Astrocyte of the cerebellum (primary cell): Measurements from ENCODE around the gene SERTAD3.

ENCODE experiments used
- DNase-seq: peaks from one replicate; pipeline ENCODE4 v3.0.0-alpha.2; 2011; ENCODE audit warnings: low read depth
- H3K4me3 ChIP-seq: 2 replicates; pipeline ENCODE4 v1.5.1; 2011; ENCODE audit warnings: mild to moderate bottlenecking, low read depth, low read length, moderate library complexity
- in situ Hi-C: cut with HindIII; loops from 2 replicates; pipeline ENCODE4 v1.10.0; 2017; ENCODE audit warnings: low sequenced_read_pairs
- TF ChIP-seq, protein P1 (sequence below): IDR thresholded peaks from 2 replicates; pipeline ENCODE4 v1.5.1; 2012; ENCODE audit warnings: low read length, low read depth, moderate library complexity, mild to moderate bottlenecking; ENCODE audit errors: missing control alignments

Gene SERTAD3

DNA sequence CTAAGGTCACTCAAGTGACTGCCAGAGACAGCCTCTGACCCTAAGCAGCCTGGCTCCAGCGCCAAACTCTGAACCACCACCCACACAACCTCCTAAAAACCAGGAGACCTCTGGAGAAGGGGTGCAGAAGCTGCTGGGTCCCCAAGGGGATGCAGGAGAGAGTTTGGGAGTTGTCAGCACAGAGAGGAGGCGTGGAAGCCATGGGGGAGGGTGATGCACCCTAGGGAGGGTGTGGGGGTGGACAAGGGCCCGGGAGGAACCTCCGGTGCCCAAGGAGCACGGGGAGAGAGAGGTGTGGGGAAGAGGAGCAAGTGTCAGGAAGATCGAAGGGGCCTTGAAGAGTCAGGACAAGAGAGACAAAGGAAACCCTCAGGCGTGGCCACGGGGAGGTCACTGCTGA, 52.0 kb downstream of the SERTAD3 start:
- in situ Hi-C loops, result no loop called here
- TF ChIP-seq, protein P1, sequence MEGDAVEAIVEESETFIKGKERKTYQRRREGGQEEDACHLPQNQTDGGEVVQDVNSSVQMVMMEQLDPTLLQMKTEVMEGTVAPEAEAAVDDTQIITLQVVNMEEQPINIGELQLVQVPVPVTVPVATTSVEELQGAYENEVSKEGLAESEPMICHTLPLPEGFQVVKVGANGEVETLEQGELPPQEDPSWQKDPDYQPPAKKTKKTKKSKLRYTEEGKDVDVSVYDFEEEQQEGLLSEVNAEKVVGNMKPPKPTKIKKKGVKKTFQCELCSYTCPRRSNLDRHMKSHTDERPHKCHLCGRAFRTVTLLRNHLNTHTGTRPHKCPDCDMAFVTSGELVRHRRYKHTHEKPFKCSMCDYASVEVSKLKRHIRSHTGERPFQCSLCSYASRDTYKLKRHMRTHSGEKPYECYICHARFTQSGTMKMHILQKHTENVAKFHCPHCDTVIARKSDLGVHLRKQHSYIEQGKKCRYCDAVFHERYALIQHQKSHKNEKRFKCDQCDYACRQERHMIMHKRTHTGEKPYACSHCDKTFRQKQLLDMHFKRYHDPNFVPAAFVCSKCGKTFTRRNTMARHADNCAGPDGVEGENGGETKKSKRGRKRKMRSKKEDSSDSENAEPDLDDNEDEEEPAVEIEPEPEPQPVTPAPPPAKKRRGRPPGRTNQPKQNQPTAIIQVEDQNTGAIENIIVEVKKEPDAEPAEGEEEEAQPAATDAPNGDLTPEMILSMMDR, result no peak
- H3K4me3 ChIP-seq, result no peak overlapping the region
- no peak for DNase-seq
